GM12874 (cell line): ENCODE results near the gene NDRG4.

Experiments used
- CTCF ChIP-seq: IDR thresholded peaks from 2 replicates; pipeline ENCODE4 v1.5.1; 2011; ENCODE audit warnings: low read depth, mild to moderate bottlenecking, control low read depth, low read length, moderate library complexity; ENCODE audit not compliant: insufficient read depth

Gene NDRG4

GRCh38 chr16:58481226-58481869 lies 18.6 kb upstream of the NDRG4 start:
- no peak for TF ChIP-seq CTCF

- TF ChIP-seq CTCF = no peak
Observed at GRCh38 chr16:58481931-58482330, 18.0 kb upstream of the NDRG4 start.

- no peak for TF ChIP-seq CTCF
Observed at GRCh38 chr16:58485184-58485887, 14.6 kb upstream of the NDRG4 start.

GRCh38 chr16:58487566-58488351 lies 12.2 kb upstream of the NDRG4 start:
- TF ChIP-seq CTCF = peak; percentile 94

GRCh38 chr16:58488531-58488930 lies 11.4 kb upstream of the NDRG4 start:
- TF ChIP-seq CTCF = no peak

GRCh38 chr16:58490065-58490464 lies 9.9 kb upstream of the NDRG4 start:
- TF ChIP-seq CTCF = no peak

- TF ChIP-seq CTCF = no peak
Observed at GRCh38 chr16:58492066-58492465, 7.9 kb upstream of the NDRG4 start.
